AG10803 (cell line): ENCODE results near the gene SLC12A1.

Source experiments
- DNase-seq: peaks from one replicate; pipeline ENCODE4 v3.0.0; 2010; ENCODE audit warnings: low read depth
- H3K4me3 ChIP-seq: 2 replicates; pipeline ENCODE4 v1.5.1; 2011; ENCODE audit warnings: mild to moderate bottlenecking, low read length, control low read depth
- TF ChIP-seq, protein P1 (sequence below): conservative IDR thresholded peaks from 2 replicates; pipeline ENCODE4 v1.5.1; 2011; ENCODE audit warnings: mild to moderate bottlenecking, low read length, control low read depth, inconsistent platforms

The SLC12A1 gene

DNA sequence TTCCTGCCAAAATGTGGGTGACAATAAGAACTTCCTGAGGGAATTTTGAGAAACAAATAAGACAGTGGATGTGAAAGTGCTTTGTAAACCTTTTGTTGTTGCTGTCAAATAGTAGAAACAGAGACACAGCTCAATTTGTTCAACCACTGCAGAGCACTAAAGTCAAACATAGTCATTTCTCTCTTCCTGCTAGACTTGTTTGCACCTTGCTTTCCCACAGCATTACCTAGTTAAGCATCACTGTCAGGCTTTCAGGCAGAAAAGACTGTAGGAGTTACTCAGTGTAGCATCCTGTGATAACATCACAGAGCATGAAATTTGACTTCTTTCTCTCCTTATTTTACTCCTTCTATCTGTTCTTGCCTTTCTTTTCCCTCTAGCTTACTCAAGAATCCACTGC, 27.1 kb downstream of the SLC12A1 start:
- no peak for DNase-seq
- no peak overlapping the region for H3K4me3 ChIP-seq
- TF ChIP-seq, protein P1, sequence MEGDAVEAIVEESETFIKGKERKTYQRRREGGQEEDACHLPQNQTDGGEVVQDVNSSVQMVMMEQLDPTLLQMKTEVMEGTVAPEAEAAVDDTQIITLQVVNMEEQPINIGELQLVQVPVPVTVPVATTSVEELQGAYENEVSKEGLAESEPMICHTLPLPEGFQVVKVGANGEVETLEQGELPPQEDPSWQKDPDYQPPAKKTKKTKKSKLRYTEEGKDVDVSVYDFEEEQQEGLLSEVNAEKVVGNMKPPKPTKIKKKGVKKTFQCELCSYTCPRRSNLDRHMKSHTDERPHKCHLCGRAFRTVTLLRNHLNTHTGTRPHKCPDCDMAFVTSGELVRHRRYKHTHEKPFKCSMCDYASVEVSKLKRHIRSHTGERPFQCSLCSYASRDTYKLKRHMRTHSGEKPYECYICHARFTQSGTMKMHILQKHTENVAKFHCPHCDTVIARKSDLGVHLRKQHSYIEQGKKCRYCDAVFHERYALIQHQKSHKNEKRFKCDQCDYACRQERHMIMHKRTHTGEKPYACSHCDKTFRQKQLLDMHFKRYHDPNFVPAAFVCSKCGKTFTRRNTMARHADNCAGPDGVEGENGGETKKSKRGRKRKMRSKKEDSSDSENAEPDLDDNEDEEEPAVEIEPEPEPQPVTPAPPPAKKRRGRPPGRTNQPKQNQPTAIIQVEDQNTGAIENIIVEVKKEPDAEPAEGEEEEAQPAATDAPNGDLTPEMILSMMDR = no peak

DNA sequence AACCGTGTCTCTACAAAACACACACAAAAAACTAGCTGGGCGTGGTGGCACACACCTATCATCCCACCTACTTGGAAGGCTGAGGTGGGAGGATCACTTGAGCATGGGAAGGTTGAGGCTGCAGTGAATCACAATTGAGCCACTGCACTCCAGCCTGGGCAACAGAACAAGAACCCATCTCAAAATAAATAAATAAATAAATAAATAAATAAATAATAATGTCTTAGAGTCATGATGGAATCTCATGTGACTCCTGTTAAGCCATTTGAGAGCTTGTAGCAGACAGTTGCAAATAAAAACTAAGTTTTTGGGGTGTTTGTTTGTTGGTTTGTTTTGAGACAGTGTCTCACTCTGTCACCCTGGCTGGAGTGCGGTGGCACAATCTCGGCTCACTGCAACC, 33.2 kb downstream of the SLC12A1 start:
- H3K4me3 ChIP-seq = no peak overlapping the region
- TF ChIP-seq, protein P1 = no peak
- DNase-seq = no peak

DNA sequence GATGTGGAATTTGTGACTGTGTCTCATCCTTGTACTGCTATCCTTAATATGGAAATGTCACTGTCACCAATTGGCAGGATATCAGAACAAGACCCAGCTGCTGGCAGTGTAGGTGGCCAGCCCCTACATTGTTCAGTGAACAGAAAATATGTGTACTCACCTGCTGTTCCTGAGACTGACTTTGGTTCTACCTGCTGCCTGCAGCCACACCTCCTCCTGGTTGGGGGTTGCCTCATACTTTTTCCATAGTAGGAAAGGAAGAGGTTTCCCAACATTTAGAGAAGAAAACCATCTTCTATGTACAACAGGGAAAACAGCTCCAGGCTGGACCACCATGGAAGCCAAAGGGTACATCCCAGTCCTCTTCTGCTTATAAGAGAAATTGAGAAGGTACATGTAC, 35.9 kb downstream of the SLC12A1 start:
- no peak overlapping the region for H3K4me3 ChIP-seq
- TF ChIP-seq, protein P1 = no peak
- DNase-seq = no peak

DNA sequence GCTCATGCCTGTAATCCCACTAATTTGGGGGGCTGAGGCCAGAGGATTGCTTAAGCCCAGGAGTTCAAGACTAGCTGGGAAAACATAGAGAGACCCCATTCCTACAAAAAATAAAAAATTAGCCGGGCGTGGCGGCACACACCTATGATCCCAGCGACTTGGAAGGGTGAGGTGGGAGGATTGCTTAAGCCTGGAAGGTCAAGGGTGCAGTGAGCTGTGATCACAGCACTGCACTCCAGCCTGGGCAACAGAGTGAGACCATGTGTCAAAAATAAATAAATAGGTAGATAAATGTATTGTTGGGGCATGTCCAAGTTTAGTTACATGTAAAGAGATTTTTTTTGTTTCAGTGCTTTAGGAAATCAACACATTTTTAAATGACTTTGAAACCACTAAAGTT, 36.4 kb downstream of the SLC12A1 start:
- no peak overlapping the region for H3K4me3 ChIP-seq
- DNase-seq = no peak
- TF ChIP-seq, protein P1 = no peak

DNA sequence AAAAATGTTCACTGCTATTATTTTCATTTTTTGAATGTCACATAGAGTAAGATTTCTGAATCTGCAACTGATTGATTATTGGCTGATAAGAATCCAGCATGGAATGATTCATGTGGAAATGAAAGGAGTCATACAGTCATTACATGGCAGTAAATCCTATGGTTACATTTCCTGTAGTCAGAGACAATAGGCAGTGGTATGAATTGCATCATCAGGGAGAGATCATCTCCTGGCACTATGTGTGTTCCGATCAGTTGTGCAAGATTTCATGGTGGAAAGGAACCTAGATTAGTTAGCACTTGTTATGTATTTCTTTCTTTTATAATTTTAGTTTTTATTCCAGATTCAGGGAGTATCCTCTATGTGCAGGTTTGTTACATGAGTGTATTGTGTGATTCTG, 38.8 kb downstream of the SLC12A1 start:
- DNase-seq = peak; percentile 36
- H3K4me3 ChIP-seq = no peak overlapping the region
- TF ChIP-seq, protein P1 = no peak

DNA sequence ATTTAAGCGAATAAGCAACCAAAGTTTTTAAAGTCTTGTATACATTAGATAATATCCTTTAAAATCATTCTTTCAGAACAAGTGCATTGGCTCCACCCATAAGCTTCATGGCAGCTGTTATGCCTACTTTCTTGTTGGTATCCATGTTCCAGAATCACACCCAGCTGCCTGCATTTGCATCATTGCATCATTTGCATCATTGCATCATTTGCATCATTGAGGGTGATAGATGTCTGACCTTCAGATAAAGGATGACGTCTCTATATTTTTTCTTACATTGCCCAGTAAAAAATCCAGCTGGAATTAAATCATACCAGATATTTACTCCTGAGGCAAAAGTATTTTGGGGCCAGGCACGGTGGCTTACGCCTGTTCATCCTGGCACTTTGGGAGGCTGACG, 42.3 kb downstream of the SLC12A1 start:
- no peak for DNase-seq
- no peak overlapping the region for H3K4me3 ChIP-seq
- TF ChIP-seq, protein P1 = no peak

DNA sequence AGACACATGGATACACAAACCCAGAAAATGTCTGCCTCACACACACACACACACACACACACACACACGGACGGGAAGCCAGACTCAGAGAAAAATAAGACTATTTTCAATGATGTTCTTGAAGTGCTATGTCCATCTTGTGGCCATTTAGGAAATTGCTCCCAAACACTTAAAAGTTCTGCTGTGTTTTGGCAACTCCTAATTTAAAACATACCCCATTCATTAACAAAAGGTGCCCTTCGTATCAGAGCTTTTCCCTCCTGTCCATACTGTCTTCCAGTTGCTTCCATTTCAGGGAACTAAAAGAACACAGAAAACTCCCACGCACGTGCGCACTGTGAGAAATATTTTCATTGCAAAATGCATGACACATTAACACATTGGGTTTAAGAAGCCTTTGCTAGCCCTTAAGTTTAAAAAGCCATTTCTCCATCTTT, 44.6 kb downstream of the SLC12A1 start:
- H3K4me3 ChIP-seq = no peak overlapping the region
- TF ChIP-seq, protein P1 = peak; percentile 82
- DNase-seq = peak; percentile 85
